GM19043 (cell line): ENCODE measurements around the gene PCDH9.

Experiments
- ATAC-seq: cut with Tn5 transposase; IDR thresholded peaks from one replicate; pipeline ENCODE4 v1.9.1; 2021; ENCODE audit warnings: low read depth; ENCODE audit not compliant: unreplicated experiment

Gene PCDH9

DNA sequence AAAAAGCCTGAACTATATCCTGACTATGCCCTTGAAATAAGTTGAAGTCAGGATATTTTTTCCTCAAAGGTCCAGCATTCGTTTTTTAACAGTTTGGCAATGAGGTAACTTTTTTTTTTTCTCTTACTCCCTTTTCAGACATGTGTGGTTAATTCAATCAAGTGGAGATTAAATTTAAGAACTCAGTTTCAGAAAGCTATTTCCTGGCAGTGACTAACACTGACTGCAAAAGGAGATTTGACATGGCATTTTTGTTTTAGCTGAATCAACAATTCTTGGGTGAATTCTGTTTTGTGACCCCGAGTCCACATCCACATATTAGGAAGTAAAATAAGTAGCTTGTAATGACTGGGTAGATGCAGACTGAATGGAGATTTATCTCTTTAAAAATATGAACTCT lies 716.4 kb downstream of the PCDH9 start:
- no peak for ATAC-seq

- ATAC-seq, result no peak
These were observed 721.0 kb downstream of the PCDH9 start for GRCh38 chr13:66509175-66509574.

DNA sequence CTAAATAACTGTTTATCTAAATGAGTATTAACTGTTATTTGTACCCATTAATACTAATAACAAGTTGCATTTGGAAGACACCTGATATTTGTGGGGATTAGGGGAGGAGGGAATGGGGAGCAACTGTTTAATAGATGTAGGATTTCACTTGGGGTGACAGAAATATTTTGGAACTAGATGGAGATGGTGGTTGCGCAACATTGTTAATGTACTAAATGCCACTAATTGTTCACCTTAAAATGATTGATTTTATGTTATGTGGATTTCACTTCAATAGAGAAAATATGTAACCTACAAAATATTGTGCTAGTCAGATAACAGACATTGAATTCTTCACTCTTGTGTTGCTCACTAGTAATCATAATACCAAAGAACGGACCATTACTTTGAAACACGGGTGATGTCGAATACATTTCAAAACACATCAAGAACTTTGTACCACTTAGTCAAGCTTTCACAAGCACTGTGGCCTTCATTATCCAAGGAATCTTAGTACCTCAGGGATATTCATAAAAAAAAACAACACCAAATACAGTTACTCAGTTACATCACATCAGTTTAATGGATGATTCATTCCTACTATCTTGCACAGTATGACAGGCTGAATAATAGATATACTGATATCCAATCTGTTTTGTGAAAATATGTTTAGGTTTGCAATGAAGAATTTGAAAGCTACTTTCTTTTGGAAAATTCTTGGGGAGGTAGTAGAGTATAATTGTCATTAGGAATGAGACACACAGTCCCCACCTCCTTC lies 721.8 kb downstream of the PCDH9 start:
- no peak for ATAC-seq

GRCh38 chr13:66506979-66507378 lies 723.2 kb downstream of the PCDH9 start:
- ATAC-seq, result no peak

- no peak for ATAC-seq
These were observed 723.9 kb downstream of the PCDH9 start for GRCh38 chr13:66506051-66506777.

- ATAC-seq, result no peak
These were observed 726.2 kb downstream of the PCDH9 start for GRCh38 chr13:66503890-66504289.

- no peak for ATAC-seq
These were observed 729.0 kb downstream of the PCDH9 start for GRCh38 chr13:66501181-66501580.

DNA sequence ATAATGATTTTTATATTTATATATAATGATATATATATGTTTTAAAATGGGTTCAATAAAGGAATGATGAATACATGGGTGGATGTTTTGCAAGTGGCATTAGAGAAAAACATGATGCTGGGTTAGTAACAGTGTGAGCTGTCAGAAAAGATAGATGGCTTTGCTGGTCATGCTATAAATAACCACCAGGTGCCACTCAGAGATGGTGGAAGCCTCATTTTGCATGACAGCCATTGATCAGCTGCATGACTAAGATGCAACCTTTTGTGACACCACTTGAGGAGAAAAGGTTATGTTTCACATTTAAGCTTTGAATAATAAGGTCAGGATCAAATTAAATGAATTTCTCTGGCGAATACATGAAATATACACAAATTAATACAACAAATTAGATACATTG lies 737.7 kb downstream of the PCDH9 start:
- no peak for ATAC-seq

DNA sequence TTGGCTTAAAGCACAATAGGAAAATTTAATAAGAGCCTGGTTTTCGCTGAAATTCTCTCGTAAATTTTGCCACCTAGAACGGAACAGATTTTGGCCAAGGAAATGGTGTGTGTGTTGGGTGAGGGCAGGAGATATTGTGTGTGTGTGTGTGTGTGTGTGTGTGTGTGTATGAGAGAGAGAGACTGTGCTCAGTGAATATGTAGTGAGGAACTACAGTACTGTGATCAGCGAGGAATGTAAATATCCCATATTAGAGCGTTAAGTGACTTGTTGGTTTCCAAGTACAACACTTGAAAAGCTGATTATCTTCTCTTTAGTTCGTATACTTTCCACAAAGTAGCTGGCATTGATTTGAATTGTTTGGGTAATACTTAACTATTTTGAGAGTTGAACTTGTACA lies 738.9 kb downstream of the PCDH9 start:
- ATAC-seq, result no peak

DNA sequence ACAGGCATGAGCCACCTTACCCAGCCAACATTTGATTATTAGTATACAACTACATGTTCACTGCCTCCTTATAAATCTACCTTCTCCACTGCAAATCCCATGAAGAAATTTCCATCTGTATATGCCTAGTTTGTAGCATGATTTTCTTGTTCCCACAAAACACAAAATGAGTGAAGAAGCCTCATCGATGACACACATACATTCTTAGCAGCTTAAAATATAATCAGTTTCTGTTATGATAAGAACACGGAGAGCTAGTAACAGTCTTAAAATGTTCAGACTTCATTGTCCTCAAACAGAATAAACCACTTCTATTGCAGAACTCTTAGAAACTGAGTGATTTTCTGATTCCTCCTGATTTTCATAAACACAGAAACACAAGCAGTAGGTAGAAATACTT lies 740.5 kb downstream of the PCDH9 start:
- no peak for ATAC-seq

DNA sequence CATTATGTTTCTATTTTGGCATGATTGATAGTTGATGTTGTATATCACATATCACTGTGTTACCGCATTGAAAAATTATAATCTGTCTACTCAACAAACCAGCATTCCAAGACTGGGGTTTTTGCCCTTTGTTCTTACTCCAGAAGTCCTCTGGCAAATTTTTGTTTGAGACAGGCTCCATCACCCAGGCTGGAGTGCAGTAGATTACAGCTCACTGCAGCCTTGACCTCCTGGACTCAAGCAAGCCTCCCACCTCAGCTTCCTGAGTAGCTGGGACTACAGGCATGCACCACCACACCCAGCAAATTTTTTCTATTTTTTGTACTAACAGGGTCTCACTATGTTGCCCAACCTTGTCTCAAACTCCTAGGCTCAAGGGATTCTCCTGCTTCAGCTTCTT lies 741.0 kb downstream of the PCDH9 start:
- no peak for ATAC-seq

GRCh38 chr13:66483712-66484111 lies 746.4 kb downstream of the PCDH9 start:
- no peak for ATAC-seq

- no peak for ATAC-seq
These were observed 747.3 kb downstream of the PCDH9 start for GRCh38 chr13:66482836-66483235.

- ATAC-seq, result no peak
These were observed 752.3 kb downstream of the PCDH9 start for GRCh38 chr13:66477816-66478215.

- no peak for ATAC-seq
These were observed 755.1 kb downstream of the PCDH9 start for GRCh38 chr13:66475061-66475460.

DNA sequence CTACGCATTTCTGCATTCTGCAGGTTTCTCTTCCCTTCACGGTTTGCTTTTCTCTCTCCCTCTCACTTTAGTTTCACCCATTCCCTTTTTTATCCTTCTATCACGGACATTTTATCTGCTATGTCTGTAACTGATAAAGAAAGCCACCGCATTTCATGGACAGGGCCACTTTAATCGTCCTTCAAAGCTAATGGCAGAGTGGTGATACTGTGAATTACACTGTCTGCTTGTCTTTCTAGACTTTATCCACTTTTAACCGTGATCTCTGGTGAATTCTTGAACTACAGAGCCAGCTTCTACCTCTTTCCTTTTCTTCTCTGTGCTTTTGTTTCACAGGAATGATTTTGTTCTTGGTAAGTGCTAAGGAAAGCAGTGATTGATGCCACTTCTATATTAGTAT lies 760.4 kb downstream of the PCDH9 start:
- ATAC-seq, result no peak

GRCh38 chr13:66468656-66469055 lies 761.5 kb downstream of the PCDH9 start:
- ATAC-seq, result no peak

DNA sequence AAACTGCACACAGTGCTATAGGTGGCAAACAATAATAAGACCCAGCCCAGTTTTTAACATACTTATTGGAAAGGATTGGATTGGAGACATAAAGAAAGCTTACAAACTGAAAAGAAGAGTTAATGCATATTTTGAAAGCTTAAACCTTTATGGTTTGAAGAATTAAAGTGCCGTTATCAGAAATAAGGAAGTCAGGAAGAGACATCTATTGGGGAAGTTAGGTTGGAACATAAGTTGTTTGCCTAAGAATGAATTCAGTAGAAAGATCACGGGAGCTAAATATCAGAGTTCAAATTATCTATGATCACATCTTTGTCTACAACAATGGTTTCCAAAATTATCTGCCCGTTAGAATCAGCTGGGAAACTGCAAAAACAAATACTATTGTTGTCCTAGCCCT lies 767.9 kb downstream of the PCDH9 start:
- ATAC-seq, result no peak

- no peak for ATAC-seq
These were observed 769.1 kb downstream of the PCDH9 start for GRCh38 chr13:66461021-66461420.

DNA sequence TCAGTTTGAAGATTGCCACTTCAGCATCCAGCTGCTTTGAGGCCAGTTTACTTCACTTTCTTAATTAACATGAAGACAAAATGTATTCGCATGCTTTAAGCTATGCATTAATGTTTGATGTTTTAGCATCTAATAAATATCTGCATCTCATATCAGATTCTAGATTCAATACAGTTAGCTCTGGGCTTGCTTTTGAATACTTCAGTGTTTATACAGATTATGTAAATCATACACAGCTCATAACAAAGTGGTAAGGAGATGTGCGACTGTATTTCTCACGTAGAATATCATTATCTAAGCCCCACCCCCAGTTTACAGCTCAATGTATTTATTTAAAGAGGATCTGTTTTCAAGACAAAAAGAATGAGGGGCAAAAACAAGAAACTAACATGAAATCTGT lies 770.5 kb downstream of the PCDH9 start:
- no peak for ATAC-seq

GRCh38 chr13:66459143-66459542 lies 771.0 kb downstream of the PCDH9 start:
- no peak for ATAC-seq

DNA sequence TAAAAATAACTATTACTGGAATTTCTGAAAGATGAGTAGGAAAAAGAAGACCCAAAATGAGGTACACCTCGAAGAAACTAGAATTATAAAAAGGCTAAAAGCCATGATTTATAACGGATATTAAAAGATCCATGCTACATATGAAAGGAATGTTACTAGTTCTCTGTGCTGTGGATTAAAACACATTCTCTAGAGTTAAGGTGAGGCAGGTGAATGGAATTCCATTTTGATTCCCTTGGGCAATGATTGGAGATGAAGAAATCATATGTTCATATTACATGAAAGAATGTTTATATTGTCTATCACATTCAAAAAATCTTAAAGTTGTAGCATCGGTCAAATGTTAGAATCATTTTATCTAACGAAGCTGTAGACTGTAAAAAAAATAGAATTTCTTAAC lies 783.7 kb downstream of the PCDH9 start:
- ATAC-seq, result no peak
